Large intestine (tissue), 3 donors: ENCODE results near the gene BAZ1A. TPM values are rescaled to one million over a fixed set of nuclear protein-coding genes. Genes with fewer than 3 reads are reported as not detected.

Source experiments
- DNase-seq, 2 donors: peaks; one replicate each; pipeline versions ENCODE4 v3.0.0 to v3.0.0-alpha.2; 2013
- H3K27ac ChIP-seq: one replicate; pipeline ENCODE4 v1.5.1; 2013; ENCODE audit warnings: low read length
- H3K27me3 ChIP-seq: 2 replicates; pipeline ENCODE4 v1.6.1; 2013; ENCODE audit warnings: low read length; ENCODE audit not compliant: control insufficient read depth, insufficient read depth
- H3K36me3 ChIP-seq: 2 replicates; pipeline ENCODE4 v1.6.1; 2013; ENCODE audit warnings: low read length; ENCODE audit not compliant: control insufficient read depth, insufficient read depth
- H3K4me1 ChIP-seq: one replicate; pipeline ENCODE4 v1.6.1; 2013; ENCODE audit warnings: low read length; ENCODE audit not compliant: control insufficient read depth, insufficient read depth
- H3K4me3 ChIP-seq: one replicate; pipeline ENCODE4 v1.5.1; 2013; ENCODE audit warnings: low read length
- H3K9me3 ChIP-seq: one replicate; pipeline ENCODE4 v1.6.1; 2013; ENCODE audit warnings: mild to moderate bottlenecking, low read depth, low read length, moderate library complexity; ENCODE audit not compliant: control insufficient read depth
- WGBS: methylation state at CpG from one replicate; pipeline ENCODE4 v1.1.5; 2013; ENCODE audit warnings: low lambda C conversion rate; ENCODE audit not compliant: insufficient coverage; 5-methylcytosine and 5-hydroxymethylcytosine counted together
- polyA plus RNA-seq: library from polyadenylated mRNA; unstranded; fragments of 120-200 nt; gene quantifications from one replicate; pipeline ENCODE4 v1.2.1, GENCODE V29; 2013

The BAZ1A gene
- polyA plus RNA-seq, 1 donor, result 26.7 TPM

GRCh38 chr14:34711796-34712712 is 163.1 kb downstream of the BAZ1A start:
- H3K27ac ChIP-seq, result no peak overlapping the region
- peaks cover 6% of the 10 kb centered on the region for H3K36me3 ChIP-seq
- H3K27me3 ChIP-seq, result peaks cover 5% of the 10 kb centered on the region
- no peak overlapping the region for H3K4me3 ChIP-seq
- DNase-seq, result no peak
- no CpG with 5 or more reads among the region's 4 CpGs for WGBS
- no peaks in the 10 kb centered on the region for H3K9me3 ChIP-seq
- H3K4me1 ChIP-seq, result peaks cover 4% of the 10 kb centered on the region

DNA sequence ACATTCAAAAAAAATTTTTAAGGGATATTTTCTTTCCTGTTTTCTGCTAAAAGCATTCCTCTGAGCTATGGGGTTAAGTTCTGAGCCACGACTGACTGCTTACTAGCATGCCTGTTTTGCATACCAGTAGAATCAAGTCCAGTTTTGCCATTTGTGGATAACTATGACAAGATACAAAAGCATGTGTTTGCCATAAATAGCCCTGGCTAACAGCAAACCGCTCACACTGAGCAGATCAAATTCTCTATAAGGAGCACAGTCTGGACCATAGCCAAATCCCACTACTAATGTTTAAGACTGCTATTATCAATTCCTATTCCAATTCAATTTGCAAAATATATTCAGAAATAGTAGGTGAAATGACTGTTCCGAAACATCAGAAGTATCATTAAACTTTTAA is 164.0 kb downstream of the BAZ1A start:
- DNase-seq, result no peak
- Histone ChIP-seq H3K27me3 (peaks cover 5% of the 10 kb centered on the region), H3K4me3 (no peak overlapping the region), H3K9me3 (no peaks in the 10 kb centered on the region), H3K4me1 (peaks cover 4% of the 10 kb centered on the region), H3K27ac (no peak overlapping the region), H3K36me3 (peaks cover 6% of the 10 kb centered on the region)
- 100% methylated on average over 1 of the region's 3 CpGs for WGBS

- Histone ChIP-seq H3K4me3 (no peak overlapping the region), H3K4me1 (peaks cover 4% of the 10 kb centered on the region)
- no CpG with 5 or more reads among the region's 2 CpGs for WGBS
These were observed 164.4 kb downstream of the BAZ1A start for GRCh38 chr14:34710744-34711143.

GRCh38 chr14:34710006-34710405 is 165.2 kb downstream of the BAZ1A start:
- peaks cover 4% of the 10 kb centered on the region for H3K4me1 ChIP-seq

More at GRCh38 chr14:34710744-34711143, 164.4 kb downstream of the BAZ1A start:
- no peak overlapping the region for H3K27ac ChIP-seq
- no peak for DNase-seq
- peaks cover 6% of the 10 kb centered on the region for H3K36me3 ChIP-seq
- H3K27me3 ChIP-seq, result peaks cover 3% of the 10 kb centered on the region
- no peaks in the 10 kb centered on the region for H3K9me3 ChIP-seq

GRCh38 chr14:34707722-34708121 is 167.4 kb downstream of the BAZ1A start:
- WGBS, result 100% methylated on average over 1 of the region's 3 CpGs

More at GRCh38 chr14:34710006-34710405, 165.2 kb downstream of the BAZ1A start:
- H3K27me3 ChIP-seq, result no peaks in the 10 kb centered on the region
- H3K27ac ChIP-seq, result no peak overlapping the region
- no peaks in the 10 kb centered on the region for H3K9me3 ChIP-seq
- no peak for DNase-seq
- no CpG with 5 or more reads among the region's 1 CpG for WGBS
- H3K36me3 ChIP-seq, result peaks cover 6% of the 10 kb centered on the region
- H3K4me3 ChIP-seq, result no peak overlapping the region

More at GRCh38 chr14:34707722-34708121, 167.4 kb downstream of the BAZ1A start:
- no peaks in the 10 kb centered on the region for H3K4me1 ChIP-seq
- DNase-seq, result no peak
- H3K4me3 ChIP-seq, result no peak overlapping the region
- no peaks in the 10 kb centered on the region for H3K9me3 ChIP-seq
- no peak overlapping the region for H3K27ac ChIP-seq
- no peaks in the 10 kb centered on the region for H3K27me3 ChIP-seq
- H3K36me3 ChIP-seq, result peaks cover 6% of the 10 kb centered on the region

Other genes with a start within 250 kb of the BAZ1A start
- 93.9 TPM for gene SNX6, start 245.2 kb downstream of the BAZ1A start, polyA plus RNA-seq
- 49.7 TPM for gene CFL2, start 160.8 kb downstream of the BAZ1A start, polyA plus RNA-seq
- 62.5 TPM for gene SRP54, start 107.6 kb upstream of the BAZ1A start, polyA plus RNA-seq
- gene FAM177A1, start 170.9 kb upstream of the BAZ1A start, polyA plus RNA-seq, result 80.4 TPM
- gene PPP2R3C, start 246.6 kb upstream of the BAZ1A start, polyA plus RNA-seq, result 51.7 TPM
- gene PRORP, start 247.2 kb upstream of the BAZ1A start, polyA plus RNA-seq, result 29.9 TPM